ENCODE measurements around the gene FXYD6. TPM values are rescaled to one million over a fixed set of nuclear protein-coding genes. Genes with fewer than 3 reads are reported as not detected.

FXYD6 gene
- total and polyA plus RNA-seq, 2 of the 8 experiments (the other 6 are each of a cell fraction or from before 2014, with no cell fraction given), result 44.6 to 117 TPM

GRCh38 chr11:117827521-117828511 lies 48.6 kb downstream of the FXYD6 start (continued):
- TF ChIP-seq ASH2L (IDR thresholded peaks at IDR 0.05; ENCODE audit: low read length), result no peak
- TF ChIP-seq SIX5 (IDR thresholded peaks at IDR 0.05; ENCODE audit: low read depth, low read length), result no peak
